ENCODE measurements around the gene BDH1. TPM values are rescaled to one million over a fixed set of nuclear protein-coding genes. Genes with fewer than 3 reads are reported as not detected.
"Not testable (repeated sequence)": the region's sequence is repeated elsewhere in the genome, so short reads cannot be mapped to it uniquely, and the experiment has no call there.

Gene BDH1
- polyA plus RNA-seq, 1 donor (not counting 4 experiments of a cell fraction or from before 2014, with no cell fraction given): 30.2 TPM

DNA sequence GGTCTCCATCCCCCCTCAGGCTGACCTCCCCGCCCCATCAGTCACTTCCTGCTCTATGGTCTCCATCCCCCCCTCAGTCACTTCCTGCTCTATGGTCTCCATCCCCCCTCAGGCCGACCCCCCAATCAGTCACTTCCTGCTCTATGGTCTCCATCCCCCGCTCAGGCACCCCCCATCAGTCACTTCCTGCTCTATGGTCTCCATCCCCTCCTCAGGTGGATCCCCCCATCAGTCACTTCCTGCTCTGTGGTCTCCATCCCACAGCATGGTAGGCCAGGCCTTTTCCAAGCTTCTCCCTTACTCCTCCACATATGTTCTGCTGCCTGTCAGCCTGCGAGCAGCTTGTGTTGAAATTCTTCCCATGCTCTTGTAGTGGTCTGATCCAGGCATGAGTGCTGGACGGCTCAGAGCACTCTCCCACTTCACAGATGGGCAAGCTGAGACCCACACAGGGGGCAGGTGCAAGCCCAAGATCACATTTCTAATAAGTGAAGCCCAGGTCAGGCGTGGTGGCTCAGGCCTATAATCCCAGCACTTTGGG, 36.8 kb downstream of the BDH1 start:
- Histone ChIP-seq H3K4me2 (ENCODE audit: control insufficient read depth, extremely low read depth, insufficient read depth, low read depth, low read length) (no peak overlapping the region), H3K9ac (ENCODE audit: control insufficient read depth, extremely low read depth, insufficient read depth, low read length) (no peak overlapping the region), H3K4me1 (ENCODE audit: control insufficient read depth, extremely low read depth, insufficient read depth, low read length) (peaks cover 31% of the 10 kb centered on the region), H3K9me1 (ENCODE audit: control insufficient read depth, extremely low read depth, insufficient read depth, low read length) (no peaks in the 10 kb centered on the region), H3K9me3 (ENCODE audit: control insufficient read depth, low read depth, low read length) (no peaks in the 10 kb centered on the region), H3K36me3 (ENCODE audit: control insufficient read depth in 2 of 2, extremely low read depth in 1 of 2, insufficient read depth in 2 of 2, low read length in 2 of 2) (peaks cover 0 to 1% of the 10 kb centered on the region in 2 experiments), H4K20me1 (ENCODE audit: control insufficient read depth, extremely low read depth, insufficient read depth, low read length) (no peaks in the 10 kb centered on the region), H3K27ac (ENCODE audit: control insufficient read depth, insufficient read depth, low read length) (no peak overlapping the region), H2AFZ (ENCODE audit: control insufficient read depth, low read length) (no peak overlapping the region), H3K4me3 (ENCODE audit: control insufficient read depth in 2 of 3, extremely low read depth in 1 of 3, insufficient read depth in 2 of 3, low read depth in 1 of 3, low read length in 3 of 3) (no peak overlapping the region), H3K79me2 (ENCODE audit: control insufficient read depth, insufficient read depth, low read length) (peaks cover 1% of the 10 kb centered on the region), H3K27me3 (ENCODE audit: control insufficient read depth, extremely low read depth, insufficient read depth, low read length) (no peaks in the 10 kb centered on the region)
- no peak for TF ChIP-seq EZH2 (IDR thresholded peaks at IDR 0.05; ENCODE audit: low read length)
- TF ChIP-seq, protein P1, sequence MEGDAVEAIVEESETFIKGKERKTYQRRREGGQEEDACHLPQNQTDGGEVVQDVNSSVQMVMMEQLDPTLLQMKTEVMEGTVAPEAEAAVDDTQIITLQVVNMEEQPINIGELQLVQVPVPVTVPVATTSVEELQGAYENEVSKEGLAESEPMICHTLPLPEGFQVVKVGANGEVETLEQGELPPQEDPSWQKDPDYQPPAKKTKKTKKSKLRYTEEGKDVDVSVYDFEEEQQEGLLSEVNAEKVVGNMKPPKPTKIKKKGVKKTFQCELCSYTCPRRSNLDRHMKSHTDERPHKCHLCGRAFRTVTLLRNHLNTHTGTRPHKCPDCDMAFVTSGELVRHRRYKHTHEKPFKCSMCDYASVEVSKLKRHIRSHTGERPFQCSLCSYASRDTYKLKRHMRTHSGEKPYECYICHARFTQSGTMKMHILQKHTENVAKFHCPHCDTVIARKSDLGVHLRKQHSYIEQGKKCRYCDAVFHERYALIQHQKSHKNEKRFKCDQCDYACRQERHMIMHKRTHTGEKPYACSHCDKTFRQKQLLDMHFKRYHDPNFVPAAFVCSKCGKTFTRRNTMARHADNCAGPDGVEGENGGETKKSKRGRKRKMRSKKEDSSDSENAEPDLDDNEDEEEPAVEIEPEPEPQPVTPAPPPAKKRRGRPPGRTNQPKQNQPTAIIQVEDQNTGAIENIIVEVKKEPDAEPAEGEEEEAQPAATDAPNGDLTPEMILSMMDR (optimal IDR thresholded peaks at IDR 0.05 in 1 of 3, IDR thresholded peaks at IDR 0.05 in 1 of 3, conservative IDR thresholded peaks at IDR 0.05 in 1 of 3; ENCODE audit: extremely low read depth in 1 of 3, insufficient read depth in 2 of 3, low read length in 3 of 3): no peak
- FAIRE-seq (no peak), DNase-seq (ENCODE audit: low read depth, low spot score) (no peak)
- dilution Hi-C loops (cut with MboI; ENCODE audit: extremely low pct_ligation_motif_present, low sequenced_read_pairs): no loop called here

DNA sequence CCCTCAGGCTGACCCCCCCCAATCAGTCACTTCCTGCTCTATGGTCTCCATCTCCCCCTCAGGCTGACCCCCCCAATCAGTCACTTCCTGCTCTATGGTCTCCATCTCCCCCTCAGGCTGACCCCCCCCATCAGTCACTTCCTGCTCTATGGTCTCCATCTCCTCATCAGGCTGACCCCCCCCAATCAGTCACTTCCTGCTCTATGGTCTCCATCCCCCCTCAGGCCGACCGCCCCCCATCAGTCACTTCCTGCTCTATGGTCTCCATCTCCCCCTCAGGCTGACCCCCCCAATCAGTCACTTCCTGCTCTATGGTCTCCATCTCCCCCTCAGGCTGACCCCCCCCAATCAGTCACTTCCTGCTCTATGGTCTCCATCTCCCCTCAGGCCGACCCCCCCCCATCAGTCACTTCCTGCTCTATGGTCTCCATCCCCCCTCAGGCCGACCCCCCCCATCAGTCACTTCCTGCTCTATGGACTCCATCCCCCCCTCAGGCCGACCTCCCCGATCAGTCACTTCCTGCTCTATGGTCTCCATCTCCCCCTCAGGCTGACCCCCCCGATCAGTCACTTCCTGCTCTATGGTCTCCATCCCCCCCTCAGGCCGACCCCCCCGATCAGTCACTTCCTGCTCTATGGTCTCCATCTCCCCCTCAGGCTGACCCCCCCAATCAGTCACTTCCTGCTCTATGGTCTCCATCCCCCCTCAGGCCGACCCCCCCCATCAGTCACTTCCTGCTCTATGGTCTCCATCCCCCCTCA, 37.7 kb downstream of the BDH1 start:
- FAIRE-seq; H3K9me3 ChIP-seq (ENCODE audit: control insufficient read depth, low read depth, low read length); H3K79me2 ChIP-seq (ENCODE audit: control insufficient read depth, insufficient read depth, low read length); H2AFZ ChIP-seq (ENCODE audit: control insufficient read depth, low read length); dilution Hi-C loops (cut with MboI; ENCODE audit: extremely low pct_ligation_motif_present, low sequenced_read_pairs); H3K27ac ChIP-seq (ENCODE audit: control insufficient read depth, insufficient read depth, low read length); H3K9ac ChIP-seq (ENCODE audit: control insufficient read depth, extremely low read depth, insufficient read depth, low read length); H3K4me2 ChIP-seq (ENCODE audit: control insufficient read depth, extremely low read depth, insufficient read depth, low read depth, low read length); H3K36me3 ChIP-seq (ENCODE audit: control insufficient read depth in 2 of 2, extremely low read depth in 1 of 2, insufficient read depth in 2 of 2, low read length in 2 of 2); H4K20me1 ChIP-seq (ENCODE audit: control insufficient read depth, extremely low read depth, insufficient read depth, low read length); H3K9me1 ChIP-seq (ENCODE audit: control insufficient read depth, extremely low read depth, insufficient read depth, low read length); DNase-seq (ENCODE audit: low read depth, low spot score); H3K4me3 ChIP-seq (ENCODE audit: control insufficient read depth in 2 of 3, extremely low read depth in 1 of 3, insufficient read depth in 2 of 3, low read depth in 1 of 3, low read length in 3 of 3); H3K27me3 ChIP-seq (ENCODE audit: control insufficient read depth, extremely low read depth, insufficient read depth, low read length): not testable (repeated sequence)
- peaks cover 38% of the 10 kb centered on the region for H3K4me1 ChIP-seq (ENCODE audit: control insufficient read depth, extremely low read depth, insufficient read depth, low read length)

DNA sequence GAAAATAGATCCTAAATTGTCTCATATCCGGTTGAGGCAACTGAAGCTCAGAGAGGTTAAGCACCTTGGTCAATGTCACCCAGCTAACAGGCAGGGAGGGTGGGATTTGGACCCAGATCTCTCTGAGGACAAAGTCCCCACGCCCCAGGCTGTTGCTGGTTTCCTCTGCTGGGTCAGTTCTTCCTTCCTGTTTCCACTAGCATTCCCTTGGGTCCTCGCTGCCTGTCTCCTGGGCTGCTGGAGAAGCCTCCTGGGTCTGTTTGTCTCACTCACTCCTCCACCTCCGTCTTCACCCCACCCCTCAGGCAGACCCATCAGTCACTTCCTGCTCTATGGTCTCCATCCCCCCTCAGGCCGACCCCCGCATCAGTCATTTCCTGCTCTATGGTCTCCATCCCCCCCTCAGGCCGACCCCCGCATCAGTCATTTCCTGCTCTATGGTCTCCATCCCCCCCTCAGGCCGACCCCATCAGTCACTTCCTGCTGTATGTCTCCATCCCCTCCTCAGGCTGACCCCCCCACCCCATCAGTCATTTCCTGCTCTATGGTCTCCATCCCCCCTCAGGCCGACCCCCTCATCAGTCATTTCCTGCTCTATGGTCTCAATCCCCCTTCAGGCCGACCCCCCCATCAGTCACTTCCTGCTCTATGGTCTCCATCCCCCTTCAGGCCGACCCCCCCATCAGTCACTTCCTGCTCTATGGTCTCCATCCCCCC, 38.7 kb downstream of the BDH1 start:
- dilution Hi-C loops (cut with MboI; ENCODE audit: extremely low pct_ligation_motif_present, low sequenced_read_pairs); H3K9me1 ChIP-seq (ENCODE audit: control insufficient read depth, extremely low read depth, insufficient read depth, low read length); H3K9me3 ChIP-seq (ENCODE audit: control insufficient read depth, low read depth, low read length); H3K27me3 ChIP-seq (ENCODE audit: control insufficient read depth, extremely low read depth, insufficient read depth, low read length); H4K20me1 ChIP-seq (ENCODE audit: control insufficient read depth, extremely low read depth, insufficient read depth, low read length); H3K79me2 ChIP-seq (ENCODE audit: control insufficient read depth, insufficient read depth, low read length); DNase-seq (ENCODE audit: low read depth, low spot score): not testable (repeated sequence)
- FAIRE-seq: peak; percentile 23
- Histone ChIP-seq H3K4me3 (ENCODE audit: control insufficient read depth in 2 of 3, extremely low read depth in 1 of 3, insufficient read depth in 2 of 3, low read depth in 1 of 3, low read length in 3 of 3) (peak overlapping the region in 1 of 3 experiments; percentile 41), H3K4me2 (ENCODE audit: control insufficient read depth, extremely low read depth, insufficient read depth, low read depth, low read length) (peak overlapping the region; percentile 82), H3K36me3 (ENCODE audit: control insufficient read depth in 2 of 2, extremely low read depth in 1 of 2, insufficient read depth in 2 of 2, low read length in 2 of 2) (peaks cover 0 to 13% of the 10 kb centered on the region in 2 experiments), H3K4me1 (ENCODE audit: control insufficient read depth, extremely low read depth, insufficient read depth, low read length) (peaks cover 38% of the 10 kb centered on the region), H3K9ac (ENCODE audit: control insufficient read depth, extremely low read depth, insufficient read depth, low read length) (peak overlapping the region; percentile 78), H2AFZ (ENCODE audit: control insufficient read depth, low read length) (peak overlapping the region; percentile 10), H3K27ac (ENCODE audit: control insufficient read depth, insufficient read depth, low read length) (peak overlapping the region; percentile 98)
